PFSK-1 (cell line): ENCODE data around the gene LDB3.

Source experiments
- FOXP2 ChIP-seq: optimal IDR thresholded peaks from 2 replicates; pipeline ENCODE3; 2011; ENCODE audit warnings: borderline replicate concordance, control low read depth, inconsistent platforms; ENCODE audit not compliant: insufficient read depth; ENCODE audit errors: extremely low read length, extremely low read depth
- POLR2AphosphoS5 ChIP-seq: IDR thresholded peaks from 2 replicates; pipeline ENCODE4 v1.6.1; 2012; ENCODE audit warnings: low read depth, mild to moderate bottlenecking, control low read depth, low read length, moderate library complexity
- REST ChIP-seq, 2 experiments: IDR thresholded peaks; 2 replicates each; pipeline versions ENCODE4 v1.6.1 to v1.8.0; 2011 to 2012; ENCODE audit warnings: low read depth in 2 of 2, low read length in 2 of 2, control low read depth in 1 of 2, inconsistent platforms in 1 of 2, mild to moderate bottlenecking in 1 of 2, moderate library complexity in 1 of 2; ENCODE audit not compliant: insufficient read depth in 1 of 2
- SIN3A ChIP-seq: IDR thresholded peaks from 2 replicates; pipeline ENCODE4 v1.6.1; 2012; ENCODE audit warnings: mild to moderate bottlenecking, low read length, moderate library complexity, borderline replicate concordance; ENCODE audit not compliant: insufficient read depth
- TAF1 ChIP-seq: IDR thresholded peaks from 2 replicates; pipeline ENCODE4 v1.6.1; 2012; ENCODE audit warnings: low read length, control low read depth, borderline replicate concordance; ENCODE audit not compliant: insufficient read depth

The LDB3 gene

GRCh38 chr10:86632951-86633350 is 35.4 kb upstream of the LDB3 start:
- TF ChIP-seq FOXP2 (no peak), POLR2AphosphoS5 (no peak), REST (IDR thresholded peaks at IDR 0.05; ENCODE audit: insufficient read depth in 1 of 2, low read depth in 2 of 2, low read length in 2 of 2) (no peak), SIN3A (no peak), TAF1 (no peak)

- TF ChIP-seq FOXP2 (no peak), SIN3A (no peak), POLR2AphosphoS5 (no peak), TAF1 (no peak)
Observed at GRCh38 chr10:86635402-86635801, 32.9 kb upstream of the LDB3 start.

GRCh38 chr10:86636311-86636710 is 32.0 kb upstream of the LDB3 start:
- TF ChIP-seq SIN3A (no peak), REST (IDR thresholded peaks at IDR 0.05; ENCODE audit: insufficient read depth in 1 of 2, low read depth in 2 of 2, low read length in 2 of 2) (no peak), TAF1 (no peak), POLR2AphosphoS5 (no peak), FOXP2 (no peak)

GRCh38 chr10:86642021-86642420 is 26.3 kb upstream of the LDB3 start:
- TF ChIP-seq REST (IDR thresholded peaks at IDR 0.05; ENCODE audit: insufficient read depth in 1 of 2, low read depth in 2 of 2, low read length in 2 of 2) (no peak), FOXP2 (no peak), SIN3A (no peak), POLR2AphosphoS5 (no peak), TAF1 (no peak)

- no peak for TF ChIP-seq FOXP2
Observed at GRCh38 chr10:86642499-86642898, 25.8 kb upstream of the LDB3 start.

GRCh38 chr10:86644152-86644793 is 24.0 kb upstream of the LDB3 start:
- TF ChIP-seq REST (IDR thresholded peaks at IDR 0.05; ENCODE audit: insufficient read depth in 1 of 2, low read depth in 2 of 2, low read length in 2 of 2) = no peak
- no peak for TF ChIP-seq TAF1
- no peak for TF ChIP-seq POLR2AphosphoS5
- TF ChIP-seq FOXP2 = no peak
- TF ChIP-seq SIN3A = no peak
